ENCODE data around the gene ZNF23.
A peak's percentile ranks its signal among the peaks of the same experiment; 100 is the strongest.

The ZNF23 gene

GRCh38 chr16:71426069-71426879 lies 35.8 kb downstream of the ZNF23 start:
- Mint-ChIP-seq H3K27me3 (ENCODE audit: low read depth, poor library complexity) (peaks cover 78% of the 10 kb centered on the region), H3K9me3 (peaks cover 15% of the 10 kb centered on the region), H3K27ac (no peak overlapping the region), H3K36me3 (ENCODE audit: low read depth) (no peaks in the 10 kb centered on the region), H3K4me1 (no peaks in the 10 kb centered on the region), H3K4me3 (peak overlapping the region; percentile 82)
- DNase-seq: peak; percentile 88
- TF ChIP-seq CTCF (IDR thresholded peaks at IDR 0.05): no peak

DNA sequence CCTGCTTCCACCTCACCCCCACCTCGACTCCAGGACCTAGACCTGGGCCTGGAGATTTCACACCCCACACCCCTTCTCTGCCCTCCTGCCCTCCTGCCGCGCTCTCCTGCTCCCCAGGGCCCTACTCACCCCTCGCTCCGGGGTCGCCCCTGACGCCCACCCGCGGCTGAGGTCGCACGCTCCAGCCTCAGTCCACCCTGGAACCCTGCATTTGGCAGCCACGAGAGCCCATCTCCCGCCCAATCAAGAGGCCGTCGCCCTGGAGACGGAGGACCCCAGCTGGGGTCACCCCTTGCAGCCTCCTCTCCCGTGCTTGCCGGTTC lies 36.3 kb downstream of the ZNF23 start:
- no peak for TF ChIP-seq CTCF (IDR thresholded peaks at IDR 0.05)
- H3K27me3 Mint-ChIP-seq (ENCODE audit: low read depth, poor library complexity): peaks cover 73% of the 10 kb centered on the region
- no peak for DNase-seq
- H3K36me3 Mint-ChIP-seq (ENCODE audit: low read depth): no peaks in the 10 kb centered on the region
- no peak overlapping the region for H3K27ac Mint-ChIP-seq
- peak overlapping the region; percentile 82 for H3K4me3 Mint-ChIP-seq
- no peaks in the 10 kb centered on the region for H3K4me1 Mint-ChIP-seq
- peaks cover 15% of the 10 kb centered on the region for H3K9me3 Mint-ChIP-seq

DNA sequence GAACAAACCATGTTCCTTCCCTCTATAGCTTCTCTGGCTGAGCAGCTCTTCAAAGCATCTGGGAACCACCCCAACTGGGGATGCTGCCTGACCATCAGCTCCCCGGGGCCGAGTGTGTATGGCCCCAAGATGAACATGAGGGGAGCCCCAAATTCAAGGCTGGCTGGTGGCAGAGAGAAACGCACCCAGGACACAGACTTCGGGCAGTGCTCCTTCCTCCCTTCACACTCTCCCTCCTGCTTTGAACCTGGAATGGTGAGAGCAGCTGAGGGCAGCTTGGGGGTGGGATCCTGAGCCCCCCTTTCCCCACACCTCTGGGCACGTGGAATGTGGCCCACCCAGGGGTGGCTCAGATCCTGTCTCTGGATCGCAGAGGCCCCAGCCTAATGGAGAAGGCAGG lies 37.4 kb downstream of the ZNF23 start:
- Mint-ChIP-seq H3K36me3 (ENCODE audit: low read depth) (no peaks in the 10 kb centered on the region), H3K4me3 (peak overlapping the region; percentile 82), H3K27ac (no peak overlapping the region), H3K4me1 (no peaks in the 10 kb centered on the region), H3K9me3 (peaks cover 15% of the 10 kb centered on the region), H3K27me3 (ENCODE audit: low read depth, poor library complexity) (peaks cover 62% of the 10 kb centered on the region)
- TF ChIP-seq CTCF (IDR thresholded peaks at IDR 0.05): no peak
- no peak for DNase-seq

DNA sequence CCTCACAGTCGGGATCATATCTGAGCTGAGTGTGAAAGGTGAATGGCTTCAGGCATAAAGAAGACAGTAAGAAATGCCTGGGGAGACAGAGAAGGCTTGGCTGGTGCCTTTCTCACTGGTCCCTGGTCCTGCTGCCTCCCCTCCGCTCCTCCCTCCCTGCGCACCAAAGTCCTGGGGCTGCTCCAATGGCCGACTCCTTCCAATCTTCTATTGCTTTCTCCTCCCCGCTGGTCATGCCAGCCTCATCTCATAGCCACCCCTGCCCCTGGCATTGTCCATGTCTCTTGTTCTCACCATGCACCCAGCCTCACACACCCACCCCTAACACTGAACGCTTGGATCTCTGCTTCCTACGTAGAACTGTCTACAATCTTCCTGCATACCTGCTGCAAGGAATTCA lies 38.2 kb downstream of the ZNF23 start:
- no peak for TF ChIP-seq CTCF (IDR thresholded peaks at IDR 0.05)
- no peak for DNase-seq
- Mint-ChIP-seq H3K4me1 (no peaks in the 10 kb centered on the region), H3K4me3 (no peak overlapping the region), H3K27me3 (ENCODE audit: low read depth, poor library complexity) (peaks cover 60% of the 10 kb centered on the region), H3K27ac (no peak overlapping the region), H3K36me3 (ENCODE audit: low read depth) (no peaks in the 10 kb centered on the region), H3K9me3 (peaks cover 13% of the 10 kb centered on the region)

- H3K4me3 Mint-ChIP-seq: no peak overlapping the region
- H3K9me3 Mint-ChIP-seq: peaks cover 6% of the 10 kb centered on the region
- no peak for DNase-seq
- no peak overlapping the region for H3K27ac Mint-ChIP-seq
- H3K4me1 Mint-ChIP-seq: no peaks in the 10 kb centered on the region
- TF ChIP-seq CTCF (IDR thresholded peaks at IDR 0.05): no peak
- H3K36me3 Mint-ChIP-seq (ENCODE audit: low read depth): no peaks in the 10 kb centered on the region
- H3K27me3 Mint-ChIP-seq (ENCODE audit: low read depth, poor library complexity): peaks cover 57% of the 10 kb centered on the region
These were observed 39.0 kb downstream of the ZNF23 start for GRCh38 chr16:71423016-71423415.

GRCh38 chr16:71421911-71422310 lies 40.1 kb downstream of the ZNF23 start:
- Mint-ChIP-seq H3K36me3 (ENCODE audit: low read depth) (no peaks in the 10 kb centered on the region), H3K27ac (no peak overlapping the region), H3K4me3 (no peak overlapping the region), H3K9me3 (peaks cover 5% of the 10 kb centered on the region), H3K27me3 (ENCODE audit: low read depth, poor library complexity) (peaks cover 59% of the 10 kb centered on the region), H3K4me1 (no peaks in the 10 kb centered on the region)
- TF ChIP-seq CTCF (IDR thresholded peaks at IDR 0.05): peak; percentile 17
- DNase-seq: peak; percentile 14

Measured in nephron progenitor cell (in vitro differentiated cells).